ENCODE measurements around the gene NAGLU.

The NAGLU gene

DNA sequence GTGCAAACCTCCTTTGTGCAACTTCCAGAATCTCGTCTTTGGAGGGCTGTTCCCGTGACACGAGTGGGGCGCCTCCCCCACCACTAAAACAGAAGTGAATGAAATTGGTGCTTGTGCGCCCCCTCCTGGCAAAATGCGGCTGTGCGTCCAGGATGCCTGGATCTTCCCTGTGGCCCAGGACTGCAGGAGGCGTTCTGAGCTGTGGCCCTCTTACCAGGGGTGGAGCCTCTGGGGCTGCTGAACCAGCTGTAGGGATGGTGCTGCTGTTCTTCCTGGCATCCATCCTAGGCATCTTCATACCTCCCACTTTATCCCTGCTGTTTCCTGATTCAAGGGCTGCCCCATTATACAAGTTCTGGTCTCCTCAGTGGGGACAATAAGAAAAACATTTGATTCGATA, 18.5 kb upstream of the NAGLU start:
- no peak for TF ChIP-seq EZH2phosphoT487 (IDR thresholded peaks at IDR 0.05; ENCODE audit: borderline replicate concordance, low read length)
- TF ChIP-seq, protein P1, sequence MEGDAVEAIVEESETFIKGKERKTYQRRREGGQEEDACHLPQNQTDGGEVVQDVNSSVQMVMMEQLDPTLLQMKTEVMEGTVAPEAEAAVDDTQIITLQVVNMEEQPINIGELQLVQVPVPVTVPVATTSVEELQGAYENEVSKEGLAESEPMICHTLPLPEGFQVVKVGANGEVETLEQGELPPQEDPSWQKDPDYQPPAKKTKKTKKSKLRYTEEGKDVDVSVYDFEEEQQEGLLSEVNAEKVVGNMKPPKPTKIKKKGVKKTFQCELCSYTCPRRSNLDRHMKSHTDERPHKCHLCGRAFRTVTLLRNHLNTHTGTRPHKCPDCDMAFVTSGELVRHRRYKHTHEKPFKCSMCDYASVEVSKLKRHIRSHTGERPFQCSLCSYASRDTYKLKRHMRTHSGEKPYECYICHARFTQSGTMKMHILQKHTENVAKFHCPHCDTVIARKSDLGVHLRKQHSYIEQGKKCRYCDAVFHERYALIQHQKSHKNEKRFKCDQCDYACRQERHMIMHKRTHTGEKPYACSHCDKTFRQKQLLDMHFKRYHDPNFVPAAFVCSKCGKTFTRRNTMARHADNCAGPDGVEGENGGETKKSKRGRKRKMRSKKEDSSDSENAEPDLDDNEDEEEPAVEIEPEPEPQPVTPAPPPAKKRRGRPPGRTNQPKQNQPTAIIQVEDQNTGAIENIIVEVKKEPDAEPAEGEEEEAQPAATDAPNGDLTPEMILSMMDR (IDR thresholded peaks at IDR 0.05; ENCODE audit: low read depth, low read length, poor library complexity, severe bottlenecking): peak; percentile 99
- no peaks in the 10 kb centered on the region for H3K9me3 ChIP-seq (ENCODE audit: control insufficient read depth, insufficient read depth, low read length)
- no peaks in the 10 kb centered on the region for H4K20me1 ChIP-seq (ENCODE audit: control insufficient read depth, insufficient read depth, low read depth, low read length)
- H3K9me2 ChIP-seq (replicated peaks; ENCODE audit: control insufficient read depth, low read length): no peaks in the 10 kb centered on the region
- H3K4me1 ChIP-seq (ENCODE audit: control insufficient read depth, low read length): 0 out of 2 replicates have a peak, but pooled peaks cover 2% of the 10 kb centered on the region
- H3K27ac ChIP-seq (ENCODE audit: low read depth, low read length): no peak overlapping the region
- H3K27me3 ChIP-seq (ENCODE audit: control insufficient read depth, low read length): peaks cover 39% of the 10 kb centered on the region
- H3K36me3 ChIP-seq (ENCODE audit: control insufficient read depth, low read length): no peaks in the 10 kb centered on the region
- H3F3A ChIP-seq (ENCODE audit: control insufficient read depth, insufficient read depth): no peaks in the 10 kb centered on the region
- H3K79me2 ChIP-seq (ENCODE audit: control insufficient read depth, low read length): no peaks in the 10 kb centered on the region
- no peak overlapping the region for H3K4me2 ChIP-seq (ENCODE audit: low read length)
- H3K4me3 ChIP-seq (ENCODE audit: low read length): no peak overlapping the region

DNA sequence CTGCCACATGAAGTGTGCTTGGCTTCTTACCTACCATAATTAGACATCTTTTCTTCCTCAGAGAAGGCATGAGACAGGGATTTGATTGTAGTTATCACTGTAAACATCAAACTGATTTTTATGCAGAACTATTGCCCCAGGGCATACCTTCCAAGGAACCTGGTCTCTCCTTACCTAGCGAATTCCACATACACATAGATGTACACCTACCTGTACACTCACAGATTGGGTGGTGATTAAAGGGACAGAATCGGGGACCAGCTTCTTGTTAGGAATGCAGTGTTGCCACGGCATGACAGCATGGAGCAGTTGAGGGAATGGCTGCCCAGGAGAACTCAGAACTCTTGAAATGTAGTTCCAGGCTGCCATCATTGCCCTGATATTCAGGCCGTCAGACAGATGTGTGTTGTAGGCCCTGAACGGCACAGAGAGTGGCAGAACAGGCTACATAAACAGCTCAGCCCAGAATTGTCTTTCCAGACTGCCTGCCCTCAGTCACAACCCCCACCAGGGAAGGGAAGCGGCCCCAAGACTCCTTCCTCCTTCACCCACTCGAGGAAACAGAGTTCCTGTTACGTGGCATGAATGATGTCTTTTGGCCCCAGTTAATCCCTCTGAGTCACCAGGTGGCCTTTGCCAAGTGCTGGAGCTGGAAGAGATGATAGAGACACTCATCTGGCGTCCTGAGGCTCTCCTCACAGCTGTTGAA, 17.8 kb upstream of the NAGLU start:
- Histone ChIP-seq H3K4me1 (ENCODE audit: control insufficient read depth, low read length) (0 out of 2 replicates have a peak, but pooled peaks cover 2% of the 10 kb centered on the region), H3K79me2 (ENCODE audit: control insufficient read depth, low read length) (no peaks in the 10 kb centered on the region), H4K20me1 (ENCODE audit: control insufficient read depth, insufficient read depth, low read depth, low read length) (no peaks in the 10 kb centered on the region), H3K9me2 (replicated peaks; ENCODE audit: control insufficient read depth, low read length) (no peaks in the 10 kb centered on the region), H3K4me3 (ENCODE audit: low read length) (no peak overlapping the region), H3K9me3 (ENCODE audit: control insufficient read depth, insufficient read depth, low read length) (no peaks in the 10 kb centered on the region), H3K27ac (ENCODE audit: low read depth, low read length) (no peak overlapping the region), H3K36me3 (ENCODE audit: control insufficient read depth, low read length) (no peaks in the 10 kb centered on the region), H3K27me3 (ENCODE audit: control insufficient read depth, low read length) (peaks cover 34% of the 10 kb centered on the region), H3K4me2 (ENCODE audit: low read length) (no peak overlapping the region), H3F3A (ENCODE audit: control insufficient read depth, insufficient read depth) (no peaks in the 10 kb centered on the region)
- TF ChIP-seq EZH2phosphoT487 (IDR thresholded peaks at IDR 0.05; ENCODE audit: borderline replicate concordance, low read length): no peak
- TF ChIP-seq, protein P1 (IDR thresholded peaks at IDR 0.05; ENCODE audit: low read depth, low read length, poor library complexity, severe bottlenecking): no peak

DNA sequence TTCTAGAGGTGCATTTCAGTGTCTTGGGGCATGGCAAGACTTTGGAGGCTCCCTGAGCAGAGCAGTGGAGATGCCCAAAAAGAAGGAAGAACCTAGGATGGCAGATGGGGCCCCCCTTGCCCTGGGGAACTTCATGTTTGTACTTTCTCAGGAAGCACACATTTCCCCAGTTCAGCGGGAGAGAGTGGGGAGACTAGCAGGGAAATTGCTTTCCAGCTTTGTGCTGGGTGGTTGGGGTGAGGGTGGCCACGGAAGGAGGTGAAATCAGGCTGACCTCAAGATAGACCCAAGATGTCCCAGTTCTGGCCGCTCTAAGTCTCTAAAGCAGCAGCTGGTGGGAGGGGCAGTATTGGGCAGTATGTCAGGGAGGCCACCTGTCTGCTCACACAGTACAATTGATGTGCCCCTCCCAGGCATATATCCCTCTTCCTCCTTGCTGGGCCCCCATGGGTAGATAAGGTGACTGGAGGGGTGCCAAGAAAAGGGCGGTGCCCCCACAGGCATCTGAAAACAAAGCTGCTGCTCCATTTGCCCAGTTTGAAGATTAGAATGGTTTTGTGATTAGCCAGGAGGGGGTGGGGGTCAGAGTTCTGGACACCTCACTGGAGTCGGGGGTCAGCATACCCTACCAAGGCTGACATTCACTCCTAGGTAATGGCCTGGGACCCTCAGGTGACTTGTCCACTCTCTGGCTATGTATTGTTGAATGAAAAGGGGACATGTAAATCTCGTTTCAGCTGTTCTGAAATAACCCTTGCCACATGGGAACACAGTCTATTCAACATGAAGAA, 17.1 kb upstream of the NAGLU start:
- Histone ChIP-seq H4K20me1 (ENCODE audit: control insufficient read depth, insufficient read depth, low read depth, low read length) (no peaks in the 10 kb centered on the region), H3K79me2 (ENCODE audit: control insufficient read depth, low read length) (no peaks in the 10 kb centered on the region), H3K9me2 (replicated peaks; ENCODE audit: control insufficient read depth, low read length) (no peaks in the 10 kb centered on the region), H3K27me3 (ENCODE audit: control insufficient read depth, low read length) (peaks cover 34% of the 10 kb centered on the region), H3F3A (ENCODE audit: control insufficient read depth, insufficient read depth) (no peaks in the 10 kb centered on the region), H3K36me3 (ENCODE audit: control insufficient read depth, low read length) (no peaks in the 10 kb centered on the region), H3K4me2 (ENCODE audit: low read length) (no peak overlapping the region), H3K4me1 (ENCODE audit: control insufficient read depth, low read length) (0 out of 2 replicates have a peak, but pooled peaks cover 2% of the 10 kb centered on the region), H3K27ac (ENCODE audit: low read depth, low read length) (no peak overlapping the region), H3K4me3 (ENCODE audit: low read length) (no peak overlapping the region), H3K9me3 (ENCODE audit: control insufficient read depth, insufficient read depth, low read length) (no peaks in the 10 kb centered on the region)
- TF ChIP-seq, protein P1 (IDR thresholded peaks at IDR 0.05; ENCODE audit: low read depth, low read length, poor library complexity, severe bottlenecking): no peak
- TF ChIP-seq EZH2phosphoT487 (IDR thresholded peaks at IDR 0.05; ENCODE audit: borderline replicate concordance, low read length): no peak

Data from DOHH2 (cell line).